H9 (cell line): ENCODE measurements around the gene NRN1L. TPM values are rescaled to one million over a fixed set of nuclear protein-coding genes. Genes with fewer than 3 reads are reported as not detected.

Experiments
- DNase-seq: peaks from one replicate; pipeline ENCODE4 v3.0.0-alpha.2; 2017
- H2AFZ ChIP-seq: one replicate; pipeline ENCODE4 v1.6.1; 2013; ENCODE audit warnings: mild to moderate bottlenecking, low read length, control low read depth, moderate library complexity
- H2AK5ac ChIP-seq: 2 replicates; pipeline ENCODE4 v1.6.1; 2013; ENCODE audit warnings: low read length, control low read depth, mixed read lengths; ENCODE audit not compliant: insufficient read length
- H2BK120ac ChIP-seq: one replicate; pipeline ENCODE4 v1.6.1; 2013; ENCODE audit warnings: low read depth, mild to moderate bottlenecking, low read length, control low read depth, inconsistent platforms; ENCODE audit not compliant: poor library complexity, severe bottlenecking
- H2BK12ac ChIP-seq: 2 replicates; pipeline ENCODE4 v1.6.1; 2013; ENCODE audit warnings: low read length, control low read depth, mixed read lengths, low read depth; ENCODE audit not compliant: insufficient read length
- H2BK15ac ChIP-seq: 2 replicates; pipeline ENCODE4 v1.6.1; 2013; ENCODE audit warnings: low read depth, low read length, control low read depth
- H2BK20ac ChIP-seq: one replicate; pipeline ENCODE4 v1.6.1; 2013; ENCODE audit warnings: low read depth, mild to moderate bottlenecking, low read length, control low read depth, inconsistent platforms; ENCODE audit not compliant: poor library complexity, severe bottlenecking
- H2BK5ac ChIP-seq: 2 replicates; pipeline ENCODE4 v1.6.1; 2013; ENCODE audit warnings: low read length, control low read depth, mixed read lengths; ENCODE audit not compliant: insufficient read length
- H3K14ac ChIP-seq: 2 replicates; pipeline ENCODE4 v1.6.1; 2013; ENCODE audit warnings: low read length, control low read depth; ENCODE audit not compliant: insufficient read depth
- H3K18ac ChIP-seq: 2 replicates; pipeline ENCODE4 v1.6.1; 2013; ENCODE audit warnings: low read depth, mild to moderate bottlenecking, mixed read lengths, low read length, control low read depth; ENCODE audit not compliant: insufficient read length
- H3K23ac ChIP-seq: 2 replicates; pipeline ENCODE4 v1.6.1; 2013; ENCODE audit warnings: low read length, control low read depth, mixed read lengths, low read depth; ENCODE audit not compliant: insufficient read length
- H3K23me2 ChIP-seq: 2 replicates; pipeline ENCODE4 v1.6.1; 2013; ENCODE audit warnings: low read depth, mild to moderate bottlenecking, mixed read lengths, low read length, control low read depth; ENCODE audit not compliant: insufficient read length, poor library complexity, severe bottlenecking
- H3K27ac ChIP-seq: 2 replicates; pipeline ENCODE4 v1.5.1; 2013; ENCODE audit warnings: low read length, control low read depth, mixed read lengths, low read depth; ENCODE audit not compliant: insufficient read length
- H3K27me3 ChIP-seq: 2 replicates; pipeline ENCODE4 v1.6.1; 2013; ENCODE audit warnings: low read length, control low read depth, inconsistent platforms; ENCODE audit not compliant: insufficient read depth
- H3K4ac ChIP-seq: 2 replicates; pipeline ENCODE4 v1.6.1; 2013; ENCODE audit warnings: low read depth, mild to moderate bottlenecking, control low read depth, inconsistent platforms, low read length, moderate library complexity
- H3K4me1 ChIP-seq: 2 replicates; pipeline ENCODE4 v1.6.1; 2013; ENCODE audit warnings: low read length, control low read depth, inconsistent platforms; ENCODE audit not compliant: insufficient read depth
- H3K4me2 ChIP-seq: 2 replicates; pipeline ENCODE4 v1.6.1; 2013; ENCODE audit warnings: low read length, control low read depth, mixed read lengths; ENCODE audit not compliant: insufficient read length, insufficient read depth
- H3K56ac ChIP-seq: 2 replicates; pipeline ENCODE4 v1.6.1; 2013; ENCODE audit warnings: low read depth, mild to moderate bottlenecking, mixed read lengths, low read length, control low read depth; ENCODE audit not compliant: insufficient read length
- H3K79me1 ChIP-seq: 2 replicates; pipeline ENCODE4 v1.6.1; 2013; ENCODE audit warnings: low read depth, mild to moderate bottlenecking, moderate library complexity, low read length, control low read depth, inconsistent platforms; ENCODE audit not compliant: insufficient read depth, poor library complexity, severe bottlenecking
- H3K79me2 ChIP-seq: 2 replicates; pipeline ENCODE4 v1.6.1; 2013; ENCODE audit warnings: low read length, control low read depth, inconsistent platforms; ENCODE audit not compliant: insufficient read depth
- H3K9ac ChIP-seq: 2 replicates; pipeline ENCODE4 v1.6.1; 2013; ENCODE audit warnings: low read length, control low read depth, mixed read lengths; ENCODE audit not compliant: insufficient read length; ENCODE audit errors: extremely low read depth
- H3K9me3 ChIP-seq: one replicate; pipeline ENCODE4 v1.6.1; 2013; ENCODE audit warnings: low read depth, low read length, inconsistent platforms; ENCODE audit not compliant: control insufficient read depth
- H3T11ph ChIP-seq: one replicate; pipeline ENCODE4 v1.6.1; 2013; ENCODE audit warnings: mild to moderate bottlenecking, low read length, control low read depth, inconsistent platforms
- H4K20me1 ChIP-seq: one replicate; pipeline ENCODE4 v1.6.1; 2013; ENCODE audit not compliant: control insufficient read depth, insufficient read length, insufficient read depth
- H4K5ac ChIP-seq: 2 replicates; pipeline ENCODE4 v1.6.1; 2013; ENCODE audit warnings: low read depth, mild to moderate bottlenecking, mixed read lengths, low read length, control low read depth; ENCODE audit not compliant: insufficient read length
- H4K8ac ChIP-seq: replicated peaks from 2 replicates; pipeline ENCODE4 v1.6.1; 2013; ENCODE audit warnings: low read length, control low read depth, mixed read lengths, low read depth; ENCODE audit not compliant: insufficient read length
- H4K91ac ChIP-seq: 2 replicates; pipeline ENCODE4 v1.6.1; 2013; ENCODE audit warnings: low read depth, mild to moderate bottlenecking, moderate library complexity, mixed read lengths, low read length, control low read depth; ENCODE audit not compliant: insufficient read length
- H3K27ac Mint-ChIP-seq, 3 experiments: 2 replicates in 2 of 3; 3 replicates in 1 of 3; pipeline ENCODE4 v1.8.0; 2020 to 2021; ENCODE audit warnings: mixed read lengths in 3 of 3, mild to moderate bottlenecking in 1 of 3, moderate library complexity in 1 of 3
- H3K27me3 Mint-ChIP-seq: 2 replicates; pipeline ENCODE4 v1.8.0; 2021; ENCODE audit warnings: low read depth, mild to moderate bottlenecking, moderate library complexity, mixed read lengths
- H3K36me3 Mint-ChIP-seq, 3 experiments: 2 replicates in 2 of 3; 3 replicates in 1 of 3; pipeline ENCODE4 v1.8.0; 2020 to 2021; ENCODE audit warnings: low read depth in 3 of 3, mixed read lengths in 3 of 3; ENCODE audit not compliant: insufficient read depth in 1 of 3
- H3K4me1 Mint-ChIP-seq, 2 experiments: 2 replicates each; pipeline ENCODE4 v1.8.0; 2020; ENCODE audit warnings: mixed read lengths in 2 of 2
- H3K4me3 Mint-ChIP-seq, 2 experiments: 2 replicates in 1 of 2; 3 replicates in 1 of 2; pipeline ENCODE4 v1.8.0; 2020 to 2021; ENCODE audit warnings: mild to moderate bottlenecking in 2 of 2, mixed read lengths in 2 of 2, moderate library complexity in 1 of 2
- H3K9me3 Mint-ChIP-seq, 2 experiments: 2 replicates in 1 of 2; 3 replicates in 1 of 2; pipeline ENCODE4 v1.8.0; 2020; ENCODE audit warnings: mild to moderate bottlenecking in 2 of 2, mixed read lengths in 2 of 2, moderate library complexity in 1 of 2
- CTCF ChIP-seq: fragments of 200-600 bp; sonication (generic); conservative IDR thresholded peaks from 3 replicates; pipeline ENCODE4 v1.8.0; 2021; ENCODE audit warnings: antibody characterized with exemption, mild to moderate bottlenecking
- WGBS: extraction: QIAGEN DNeasy Blood & Tissue Kit; methylation state at CpG from one replicate; pipeline ENCODE4 v1.1.7; 2013; ENCODE audit warnings: missing lambda C conversion rate, low lambda C conversion rate, mixed read lengths; ENCODE audit not compliant: insufficient read length; ENCODE audit errors: extremely low coverage; 5-methylcytosine and 5-hydroxymethylcytosine counted together
- total RNA-seq: library from RNA; stranded (reverse); gene quantifications from 2 replicates; pipeline ENCODE4 v1.2.1, GENCODE V29; 2021

Gene NRN1L
- total RNA-seq, 1 experiment from 2014 or later: 2.0 TPM

DNA sequence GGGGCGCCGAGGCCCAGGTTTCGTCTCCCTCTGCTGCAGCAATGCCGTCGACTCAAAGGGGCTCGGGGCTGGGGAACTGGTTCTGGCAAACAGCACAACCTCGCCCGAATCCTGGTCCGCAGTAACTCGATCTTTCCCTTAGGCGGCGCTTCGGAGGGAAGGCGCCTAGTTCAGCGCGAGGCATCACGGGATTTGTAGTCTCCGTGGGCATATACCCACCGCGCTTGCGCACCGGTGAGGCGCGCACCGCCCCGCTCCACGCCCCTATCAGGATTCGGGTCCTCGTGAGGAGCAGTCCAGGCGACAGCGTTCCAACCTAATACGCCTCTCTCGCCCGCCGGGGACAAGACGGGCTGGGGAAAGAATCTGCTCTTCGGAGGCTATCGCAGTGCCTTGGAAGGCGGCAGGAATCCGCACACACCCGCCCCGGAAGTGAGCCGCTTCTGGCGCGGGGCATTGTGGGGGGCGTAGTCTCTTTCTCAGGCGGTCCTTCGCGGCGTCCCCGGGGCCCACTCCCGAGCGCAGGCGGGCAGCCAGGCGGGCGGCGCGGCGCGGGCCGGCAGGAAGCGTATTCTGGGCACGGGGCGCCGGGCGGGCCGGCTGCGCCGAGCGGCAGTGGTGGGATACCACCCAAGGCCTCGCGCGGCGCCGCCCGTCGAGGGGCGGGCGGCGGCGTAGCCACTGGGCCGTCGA is 42.7 kb upstream of the NRN1L start, which contains the start of gene THAP11:
Gene THAP11, plus strand, starts transcription at position 505 of the 693 bp plus-strand sequence. CDS start 235 bp downstream, outside the sequence.
- no peak within 1 kb of the TSS for H2AK5ac ChIP-seq
- no peak within 1 kb of the TSS for H4K91ac ChIP-seq
- peak within 1 kb of the TSS; percentile 90 to 93 for H3K4me3 Mint-ChIP-seq
- no peak within 1 kb of the TSS for H3K4ac ChIP-seq
- H3K27me3 Mint-ChIP-seq: no peaks in the 10 kb centered on the region
- H2BK5ac ChIP-seq: no peak within 1 kb of the TSS
- H3K79me2 ChIP-seq: no peaks in the 10 kb centered on the region; the same call in 1 of the 2 replicates
- no peak within 1 kb of the TSS for H2BK12ac ChIP-seq
- peaks cover 0 to 7% (median 4%) of the 10 kb centered on the region in 3 experiments; a peak in 4 of 7 replicates for H3K36me3 Mint-ChIP-seq
- H4K8ac ChIP-seq: no peak within 1 kb of the TSS
- H4K5ac ChIP-seq: no peak within 1 kb of the TSS
- no peak within 1 kb of the TSS for H2AFZ ChIP-seq
- peak; percentile 79 for TF ChIP-seq CTCF
- H3K9ac ChIP-seq: peak within 1 kb of the TSS; percentile 73
- no peaks in the 10 kb centered on the region for H3K9me3 ChIP-seq
- H3K27me3 ChIP-seq: no peaks in the 10 kb centered on the region
- H3K14ac ChIP-seq: peak within 1 kb of the TSS; percentile 85
- H3K4me1 Mint-ChIP-seq: peaks cover 36 to 42% of the 10 kb centered on the region in 2 experiments
- H2BK15ac ChIP-seq: no peak within 1 kb of the TSS
- peak within 1 kb of the TSS; percentile 95 to 99 (median 97) for H3K27ac Mint-ChIP-seq
- H3K9me3 Mint-ChIP-seq: no peaks in the 10 kb centered on the region
- peak within 1 kb of the TSS; percentile 91 for H3K18ac ChIP-seq
- no peak within 1 kb of the TSS for H3K56ac ChIP-seq
- peaks cover 14% of the 10 kb centered on the region for H3K23me2 ChIP-seq
- H2BK120ac ChIP-seq: no peak within 1 kb of the TSS
- no CpG with 5 or more reads among the region's 83 CpGs for WGBS
- H3K4me2 ChIP-seq: peak within 1 kb of the TSS; percentile 85
- no peak within 1 kb of the TSS for H3K27ac ChIP-seq
- no peaks in the 10 kb centered on the region for H4K20me1 ChIP-seq
- no peak within 1 kb of the TSS for H2BK20ac ChIP-seq
- H3T11ph ChIP-seq: no peak within 1 kb of the TSS
- no peaks in the 10 kb centered on the region for H3K79me1 ChIP-seq
- no peak within 1 kb of the TSS for H3K23ac ChIP-seq
- peak; percentile 97 for DNase-seq
- peaks cover 10% of the 10 kb centered on the region; the same call in 1 of the 2 replicates for H3K4me1 ChIP-seq
